Measurements from ENCODE around the gene FER.

The FER gene

GRCh38 chr5:109177782-109178181 is 430.1 kb downstream of the FER start:
- DNase-seq (ENCODE audit: low read depth), result no peak

- no peak for DNase-seq (ENCODE audit: low read depth)
Measured at GRCh38 chr5:109180668-109181067, 433.0 kb downstream of the FER start.

GRCh38 chr5:109186759-109187158 is 439.1 kb downstream of the FER start:
- no peak for DNase-seq (ENCODE audit: low read depth)

- DNase-seq (ENCODE audit: low read depth), result no peak
Measured at GRCh38 chr5:109191153-109191558, 443.5 kb downstream of the FER start.

GRCh38 chr5:109192027-109192426 is 444.3 kb downstream of the FER start:
- DNase-seq (ENCODE audit: low read depth), result no peak

GRCh38 chr5:109192555-109193281 is 445.0 kb downstream of the FER start:
- no peak for DNase-seq (ENCODE audit: low read depth)

GRCh38 chr5:109195667-109196066 is 448.0 kb downstream of the FER start:
- no peak for DNase-seq (ENCODE audit: low read depth)

GRCh38 chr5:109196087-109196822 is 448.6 kb downstream of the FER start:
- no peak for DNase-seq (ENCODE audit: low read depth)

- no peak for DNase-seq (ENCODE audit: low read depth)
Measured at GRCh38 chr5:109196823-109197160, 449.1 kb downstream of the FER start.

- no peak for DNase-seq (ENCODE audit: low read depth)
Measured at GRCh38 chr5:109199289-109199688, 451.6 kb downstream of the FER start.

- DNase-seq (ENCODE audit: low read depth), result no peak
Measured at GRCh38 chr5:109199799-109200620, 452.3 kb downstream of the FER start.

- DNase-seq (ENCODE audit: low read depth), result no peak
Measured at GRCh38 chr5:109215040-109215439, 467.3 kb downstream of the FER start.

GRCh38 chr5:109218818-109219217 is 471.1 kb downstream of the FER start:
- no peak for DNase-seq (ENCODE audit: low read depth)

- DNase-seq (ENCODE audit: low read depth), result no peak
Measured at GRCh38 chr5:109223531-109223930, 475.8 kb downstream of the FER start.

GRCh38 chr5:109224276-109224882 is 476.7 kb downstream of the FER start:
- DNase-seq (ENCODE audit: low read depth), result no peak

GRCh38 chr5:109225716-109226625 is 478.3 kb downstream of the FER start:
- no peak for DNase-seq (ENCODE audit: low read depth)

- DNase-seq (ENCODE audit: low read depth), result no peak
Measured at GRCh38 chr5:109230369-109230768, 482.7 kb downstream of the FER start.

- no peak for DNase-seq (ENCODE audit: low read depth)
Measured at GRCh38 chr5:109231331-109231730, 483.6 kb downstream of the FER start.

- no peak for DNase-seq (ENCODE audit: low read depth)
Measured at GRCh38 chr5:109234381-109234780, 486.7 kb downstream of the FER start.

- no peak for DNase-seq (ENCODE audit: low read depth)
Measured at GRCh38 chr5:109239456-109239855, 491.8 kb downstream of the FER start.

- DNase-seq (ENCODE audit: low read depth), result no peak
Measured at GRCh38 chr5:109242518-109242917, 494.8 kb downstream of the FER start.

Measured in stimulated activated CD8-positive, alpha-beta memory T cell treated with anti-CD3 and anti-CD28 coated beads, Interleukin-15, amount 100 ng/mL, for 1 hour (primary cell).